Measurements from ENCODE around the gene ELANE. TPM values are rescaled to one million over a fixed set of nuclear protein-coding genes. Genes with fewer than 3 reads are reported as not detected.

The ELANE gene
- total RNA-seq: not detected

GRCh38 chr19:852136-853013 is at the start of gene ELANE:
TSS of gene ELANE (plus strand) at chr19:852303. CDS start at chr19:852329, 26 bp downstream.

DNA sequence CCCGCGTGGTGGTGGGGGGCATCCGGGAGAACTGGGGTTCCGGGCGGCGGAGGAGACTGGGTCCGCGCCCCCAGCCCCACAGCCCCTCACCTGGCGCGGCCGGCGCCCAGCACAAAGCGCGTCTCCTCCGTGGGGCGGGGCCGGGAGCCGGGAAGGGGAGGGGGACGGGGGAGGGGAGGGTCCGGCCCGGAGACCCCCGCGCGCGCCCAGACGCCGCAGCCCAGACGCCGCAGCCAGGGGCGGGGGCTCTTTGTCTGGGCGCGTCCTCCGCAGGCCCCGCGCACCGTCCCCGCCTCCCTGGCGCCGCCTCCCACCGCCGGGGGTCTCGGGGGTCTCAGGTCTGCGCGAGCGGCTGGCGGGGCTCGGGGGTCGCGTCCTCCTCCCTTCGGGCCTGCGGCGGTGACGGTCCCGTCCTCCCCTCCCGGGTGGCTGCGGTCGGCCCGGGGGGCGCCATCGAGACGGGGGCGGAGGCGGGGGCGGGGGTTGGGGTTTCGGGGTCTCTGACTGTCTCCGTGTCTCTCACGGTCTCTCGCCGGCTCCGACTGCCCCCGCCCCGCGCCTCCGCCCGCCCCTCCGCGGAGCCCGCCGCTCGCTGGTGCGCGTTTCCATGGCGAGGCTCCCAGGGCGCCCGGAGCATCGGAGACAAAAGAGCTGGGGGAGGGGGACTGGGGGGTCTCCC is 30.1 kb upstream of the ELANE start, which contains the start of gene PLPPR3:
PLPPR3 (minus strand) TSS at position 131 of the 679 bp plus-strand sequence. CDS start 396 bp downstream, outside the sequence.

GRCh38 chr19:827710-828321 is 24.3 kb upstream of the ELANE start, which contains the start of gene AZU1:
TSS of gene AZU1 (plus strand) at chr19:827837. CDS start at chr19:827847, 10 bp downstream.

GRCh38 chr19:840519-841206 is 11.4 kb upstream of the ELANE start, which contains the start of gene PRTN3:
TSS of gene PRTN3 (plus strand) at chr19:840999. CDS start at chr19:841009, 10 bp downstream.

DNA sequence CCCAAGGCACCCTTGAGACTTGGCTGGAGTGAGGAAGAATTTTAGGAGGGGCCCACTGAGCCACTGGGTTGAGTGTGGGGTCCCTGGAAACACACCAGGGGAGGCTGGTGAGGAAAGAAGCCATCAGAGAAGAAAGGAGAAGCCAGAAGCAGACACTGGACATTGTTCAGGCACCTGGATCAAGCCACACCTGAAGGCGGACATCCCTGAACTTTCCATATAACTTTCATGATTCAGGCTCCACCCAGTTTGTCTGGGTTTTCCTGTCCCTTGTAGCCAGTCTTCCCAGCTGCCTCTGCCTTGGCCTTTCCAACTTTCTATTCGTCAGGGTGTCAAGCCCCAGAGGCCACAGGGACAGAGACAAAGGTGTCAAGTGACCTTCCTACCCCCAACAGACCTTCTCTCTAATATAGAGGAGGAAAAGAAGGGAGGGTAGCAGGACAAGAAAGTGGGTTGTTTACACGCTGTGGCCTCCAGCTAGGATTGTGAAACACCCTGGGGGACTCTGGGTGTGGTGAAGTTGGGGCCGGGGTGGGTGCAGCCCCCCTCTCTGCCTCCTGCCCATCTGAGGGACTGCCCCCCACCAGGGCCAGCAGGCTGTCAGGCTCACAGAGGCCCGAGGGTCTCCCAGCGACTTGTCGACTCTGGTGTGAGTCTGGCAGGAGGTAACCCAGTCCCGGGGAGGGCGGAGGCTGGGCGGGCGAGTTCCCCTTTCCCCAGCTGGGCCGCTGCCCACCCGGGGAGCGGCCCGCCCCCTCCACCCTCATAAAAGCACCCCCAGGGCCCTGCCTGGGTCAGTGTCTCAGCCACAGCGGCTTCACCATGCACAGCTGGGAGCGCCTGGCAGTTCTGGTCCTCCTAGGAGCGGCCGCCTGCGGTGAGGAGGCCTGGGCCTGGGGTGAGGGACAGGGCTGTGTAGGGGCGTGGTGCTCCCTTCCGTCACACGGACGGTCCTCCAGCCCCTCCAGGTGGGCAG is 7.1 kb downstream of the ELANE start, which contains the start of gene CFD:
CFD (plus strand) TSS at position 797 of the 976 bp plus-strand sequence; CDS start at position 823, 26 bp downstream.

DNA sequence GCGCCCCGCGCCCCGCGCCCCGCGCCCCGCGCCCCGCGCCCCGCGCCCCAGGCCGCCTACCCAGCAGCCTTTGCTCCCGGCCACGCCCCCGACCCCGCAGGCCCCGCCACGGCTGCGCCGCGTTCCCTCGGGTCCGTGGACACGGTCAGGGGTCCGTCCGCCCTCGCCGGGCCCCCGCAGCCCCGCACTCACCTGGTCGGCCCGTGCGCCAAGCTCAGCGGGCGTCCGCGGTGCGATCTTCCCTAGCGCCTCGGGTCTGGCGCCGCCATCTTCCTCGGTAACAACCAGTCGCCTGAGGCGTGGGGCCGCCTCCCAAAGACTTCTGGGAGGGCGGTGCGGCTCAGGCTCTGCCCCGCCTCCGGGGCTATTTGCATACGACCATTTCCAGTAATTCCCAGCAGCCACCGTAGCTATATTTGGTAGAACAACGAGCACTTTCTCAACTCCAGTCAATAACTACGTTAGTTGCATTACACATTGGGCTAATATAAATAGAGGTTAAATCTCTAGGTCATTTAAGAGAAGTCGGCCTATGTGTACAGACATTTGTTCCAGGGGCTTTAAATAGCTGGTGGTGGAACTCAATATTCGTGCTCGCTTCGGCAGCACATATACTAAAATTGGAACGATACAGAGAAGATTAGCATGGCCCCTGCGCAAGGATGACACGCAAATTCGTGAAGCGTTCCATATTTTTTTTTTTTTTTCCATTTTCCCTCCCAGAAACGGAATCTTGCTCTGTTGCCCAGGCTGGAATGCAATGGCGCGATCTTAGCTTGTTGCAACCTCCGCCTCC is 41.0 kb downstream of the ELANE start, which contains the start of the genes MED16 and RNU6-9:
MED16 (minus strand) TSS at position 294 of the 796 bp plus-strand sequence. CDS start 2,056 bp downstream, outside the sequence.
RNU6-9 (plus strand) TSS at position 591 of the 796 bp plus-strand sequence.

Small RNA genes lying within 50 kb of the gene (microRNA-seq; reads per million reads assigned to microRNA genes)
- gene MIR3187 (ENCODE audit: borderline microRNAs expressed, borderline replicate concordance) (11.5 reads per million, percentile 43 among the genes with 10 or more reads in this experiment), gene MIR4745 (ENCODE audit: borderline microRNAs expressed, borderline replicate concordance) (6.9 reads per million, percentile 36 among the genes with 10 or more reads in this experiment)

Other genes starting within 250 kb of the ELANE start
- 10 to 100 TPM; 51.6 to 54.5 TPM for gene POLRMT, start 218.8 kb upstream of the ELANE start, total RNA-seq
- not detected for gene FGF22, start 212.4 kb upstream of the ELANE start, total RNA-seq
- gene RNF126, start 189.1 kb upstream of the ELANE start, total RNA-seq: 10 to 100 TPM; 76.1 to 78.9 TPM
- gene FSTL3, start 175.9 kb upstream of the ELANE start, total RNA-seq: 1 to 10 TPM; 3.6 to 3.9 TPM
- gene PRSS57, start 156.9 kb upstream of the ELANE start, total RNA-seq: not detected
- gene PALM, start 143.4 kb upstream of the ELANE start, total RNA-seq: not detected
- not detected for gene MISP, start 101.2 kb upstream of the ELANE start, total RNA-seq
- 100 to 1,000 TPM; 385 to 395 TPM for gene PTBP1, start 54.9 kb upstream of the ELANE start, total RNA-seq
- gene PLPPR3, start 30.3 kb upstream of the ELANE start, total RNA-seq: not detected
- not detected for gene AZU1, start 24.5 kb upstream of the ELANE start, total RNA-seq
- gene PRTN3, start 11.3 kb upstream of the ELANE start, total RNA-seq: not detected
- 1 to 10 TPM; 3.4 to 3.6 TPM for gene CFD, start 7.4 kb downstream of the ELANE start, total RNA-seq
- 10 to 100 TPM; 60.6 to 64.3 TPM for gene MED16, start 40.9 kb downstream of the ELANE start, total RNA-seq
- gene RNU6-9, start 41.2 kb downstream of the ELANE start, total RNA-seq: not detected
- gene R3HDM4, start 60.9 kb downstream of the ELANE start, total RNA-seq: 100 to 1,000 TPM; 122 to 128 TPM
- 1 to 10 TPM; 2.5 to 3.1 TPM for gene KISS1R, start 65.0 kb downstream of the ELANE start, total RNA-seq
- 10 to 100 TPM; 30.3 to 30.7 TPM for gene ARID3A, start 73.7 kb downstream of the ELANE start, total RNA-seq
- gene WDR18, start 132.0 kb downstream of the ELANE start, total RNA-seq: 10 to 100 TPM; 47.6 to 48.1 TPM
- under 1 TPM in 1 of 2 experiments, not detected in 1; 0.14 TPM for gene GRIN3B, start 148.1 kb downstream of the ELANE start, total RNA-seq
- gene TMEM259, start 168.8 kb downstream of the ELANE start, total RNA-seq: 100 to 1,000 TPM; 174 to 176 TPM
- gene RNU6-2, start 169.2 kb downstream of the ELANE start, total RNA-seq: not detected
- gene CNN2, start 174.3 kb downstream of the ELANE start, total RNA-seq: 100 to 1,000 TPM; 504 to 515 TPM
- gene ABCA7, start 187.8 kb downstream of the ELANE start, total RNA-seq: 100 to 1,000 TPM; 100 to 105 TPM
- 100 to 1,000 TPM; 537 to 556 TPM for gene ARHGAP45, start 214.9 kb downstream of the ELANE start, total RNA-seq
- 100 to 1,000 TPM; 115 to 121 TPM for gene POLR2E, start 243.1 kb downstream of the ELANE start, total RNA-seq